Activated effector memory CD4-positive, alpha-beta T cell treated with Interleukin-2 at 50 U/mL for 16 hours (primary cell): ENCODE results near the gene GREM2.

Experiments
- DNase-seq: peaks from one replicate; pipeline ENCODE4 v3.0.0-alpha.2; 2020

The GREM2 gene

DNA sequence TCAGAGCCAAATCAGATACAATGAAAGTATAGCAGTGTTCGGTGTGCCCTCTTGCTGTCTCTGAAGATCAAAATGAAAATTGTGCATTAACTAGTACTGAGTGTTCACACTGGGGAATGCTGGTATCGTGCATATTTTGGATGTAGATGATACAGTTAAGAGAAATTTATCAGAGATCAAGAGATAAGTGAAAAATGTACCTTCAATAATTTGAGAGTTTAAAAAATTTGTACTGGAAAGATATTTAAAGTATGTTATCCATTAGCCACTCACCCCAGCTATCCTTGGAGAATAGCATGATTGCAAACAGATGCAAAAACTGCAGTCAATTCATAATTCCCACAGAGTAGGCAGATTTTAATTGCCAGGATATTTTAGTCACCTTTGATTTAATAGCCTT lies 56.4 kb downstream of the GREM2 start:
- no peak for DNase-seq

DNA sequence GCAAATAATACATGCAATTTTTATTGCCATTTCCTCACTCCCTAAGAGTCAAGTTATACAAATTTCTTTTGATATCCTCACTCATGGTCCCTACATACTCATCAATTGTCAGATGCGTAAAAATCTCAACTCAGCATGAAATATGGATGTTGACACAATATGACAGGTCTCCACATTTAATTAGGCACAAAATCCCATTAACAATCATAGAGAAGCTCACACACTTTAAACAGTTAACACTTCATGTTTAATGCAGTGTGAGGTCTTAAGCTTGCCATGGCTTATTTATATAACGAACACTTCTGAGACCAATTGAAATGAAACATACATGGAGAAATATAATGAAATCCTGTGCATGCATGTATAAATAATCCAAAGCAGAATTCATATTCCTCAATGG lies 58.6 kb downstream of the GREM2 start:
- DNase-seq = no peak

DNA sequence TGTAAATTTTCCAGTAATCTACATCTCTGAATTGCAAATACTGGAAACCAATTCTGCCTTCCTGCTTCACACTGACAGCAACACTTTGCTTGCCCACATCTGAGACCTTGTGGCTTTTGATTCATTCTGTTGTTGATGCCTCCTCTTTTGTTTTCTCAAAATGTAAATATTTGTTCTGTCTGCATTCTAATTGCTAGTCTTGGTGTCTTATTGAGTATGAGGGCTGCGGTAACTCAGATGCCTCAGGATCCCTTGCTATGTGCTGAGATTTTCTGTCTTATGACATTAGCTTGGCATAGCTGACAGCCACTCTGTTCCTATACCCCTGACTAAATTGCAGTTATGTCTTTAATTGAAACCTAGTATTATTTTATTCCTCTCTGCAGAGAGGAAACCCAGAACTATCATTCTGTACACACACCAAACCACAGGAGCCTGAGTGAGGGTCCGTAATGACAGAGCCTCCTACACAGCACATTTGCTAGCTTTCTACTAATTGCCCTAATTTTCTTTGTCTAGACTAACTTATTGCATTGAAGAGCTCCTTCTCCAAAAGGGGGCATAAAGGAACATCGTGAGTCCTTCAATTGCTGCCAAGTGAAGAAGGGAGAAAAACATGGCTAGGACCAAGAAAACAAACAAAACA lies 72.1 kb downstream of the GREM2 start:
- DNase-seq = no peak

DNA sequence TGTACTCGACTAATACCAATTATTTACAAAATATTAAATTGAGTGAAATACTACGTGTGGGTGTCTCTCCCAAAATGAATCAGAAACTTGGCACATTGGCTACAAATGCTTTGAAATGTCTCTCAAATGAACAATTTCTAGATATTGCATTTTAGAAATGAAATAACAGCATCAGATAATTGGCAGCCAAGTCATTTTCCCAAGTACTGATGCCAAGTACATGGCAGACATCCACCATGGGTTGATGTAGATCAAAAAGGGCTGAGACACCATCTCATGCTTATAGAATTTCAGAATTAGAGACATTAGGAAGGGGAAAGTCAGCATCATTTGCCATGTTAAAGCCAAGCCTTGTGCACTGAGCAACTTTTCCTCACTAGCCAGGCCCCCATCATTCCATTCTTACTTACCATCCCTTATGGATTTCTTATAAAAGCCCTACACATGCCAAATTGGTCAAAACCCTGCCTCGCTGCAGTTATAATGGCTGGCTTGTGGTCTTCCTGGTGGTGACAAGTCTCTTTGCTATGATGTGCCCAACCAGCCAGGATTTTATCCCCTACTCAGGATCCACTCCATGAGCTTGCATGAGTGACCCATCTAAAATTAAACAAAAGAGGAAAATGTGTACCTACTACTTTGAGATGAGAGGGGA lies 73.1 kb downstream of the GREM2 start:
- no peak for DNase-seq

DNA sequence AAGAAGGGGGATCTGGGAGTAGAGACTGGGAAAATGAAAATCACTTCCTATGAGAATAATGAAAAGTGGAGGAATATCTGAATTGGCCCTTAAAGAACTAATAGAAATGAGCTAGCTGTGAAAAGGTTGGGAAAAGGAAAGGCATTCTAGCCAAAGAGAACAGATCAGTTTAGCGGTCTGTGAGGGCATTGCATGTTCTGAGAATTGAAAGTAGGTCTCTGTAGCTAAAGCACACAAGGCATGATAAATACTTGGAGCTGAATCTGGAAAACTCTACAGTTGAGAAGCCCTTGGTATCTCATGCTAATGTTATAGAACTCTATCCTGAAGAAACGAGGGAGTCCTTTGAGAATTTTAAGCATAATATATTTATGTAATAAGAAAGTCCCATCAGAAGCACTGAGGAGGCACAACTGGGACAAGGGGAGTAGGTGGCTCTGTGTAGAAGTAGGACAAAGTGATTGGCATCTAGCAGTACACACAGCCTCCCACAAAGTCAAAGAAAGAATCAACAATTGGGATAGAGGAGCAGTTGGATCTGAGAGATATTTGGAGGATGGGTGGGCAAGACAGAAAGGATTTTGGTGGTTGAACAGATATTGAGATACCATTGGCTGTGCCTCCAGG lies 78.7 kb downstream of the GREM2 start:
- DNase-seq = no peak

DNA sequence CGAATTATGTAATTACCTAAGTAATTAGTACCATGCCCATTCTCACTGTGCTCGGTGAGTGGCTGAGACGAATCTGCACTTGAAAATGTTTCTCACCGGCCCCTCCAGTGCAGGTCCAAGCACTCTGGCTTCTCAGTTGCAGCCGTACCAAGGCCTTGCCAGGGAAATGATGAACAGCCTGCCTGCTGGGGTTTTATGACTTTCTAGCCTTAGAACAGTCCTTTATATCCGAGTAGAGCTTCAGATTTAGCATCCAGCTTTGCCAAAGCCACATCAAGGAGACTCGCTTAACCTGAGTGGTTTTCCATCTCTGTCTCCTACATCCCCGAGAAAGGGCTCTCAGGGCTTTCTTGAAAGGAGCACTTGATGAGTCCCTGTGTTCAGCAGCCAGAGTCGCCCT lies 83.4 kb downstream of the GREM2 start:
- DNase-seq = no peak

DNA sequence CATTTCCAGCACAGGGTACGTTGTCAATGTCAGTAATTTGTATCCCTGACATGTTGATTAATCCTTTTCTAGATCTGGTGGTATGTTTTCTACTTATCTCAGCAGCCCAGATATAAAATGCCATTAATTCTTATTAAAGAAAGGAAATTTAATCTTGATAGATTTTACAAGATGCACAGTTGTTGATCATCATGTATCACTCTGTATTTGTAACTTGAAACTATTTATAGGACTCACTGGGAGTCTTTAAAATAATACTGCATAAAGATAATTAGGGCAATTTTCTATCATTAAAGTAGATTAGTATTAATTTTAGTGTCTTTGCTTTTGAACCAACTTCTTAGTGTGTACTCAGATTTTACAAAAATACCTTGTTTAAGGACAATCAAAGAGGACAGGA lies 84.9 kb downstream of the GREM2 start:
- DNase-seq = no peak

DNA sequence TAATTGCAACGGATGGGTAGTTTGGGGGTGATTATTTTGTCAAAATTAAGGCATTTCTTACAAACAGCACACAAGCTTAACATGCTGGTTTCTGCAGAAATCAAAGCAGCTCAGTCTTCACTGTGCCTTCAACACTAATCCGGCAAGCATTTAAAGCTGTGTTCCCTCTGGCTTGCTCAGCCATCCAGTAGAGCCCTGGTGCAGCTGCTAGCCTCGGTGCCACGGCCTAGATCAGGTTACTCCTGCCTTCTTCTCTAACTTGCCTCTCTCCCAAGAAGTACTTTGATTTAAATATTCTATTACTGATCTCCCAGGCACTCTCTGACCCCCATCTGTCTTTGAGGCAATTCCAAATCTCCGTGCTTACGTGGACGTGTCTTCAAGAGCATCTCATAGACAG lies 85.6 kb downstream of the GREM2 start:
- DNase-seq = no peak

DNA sequence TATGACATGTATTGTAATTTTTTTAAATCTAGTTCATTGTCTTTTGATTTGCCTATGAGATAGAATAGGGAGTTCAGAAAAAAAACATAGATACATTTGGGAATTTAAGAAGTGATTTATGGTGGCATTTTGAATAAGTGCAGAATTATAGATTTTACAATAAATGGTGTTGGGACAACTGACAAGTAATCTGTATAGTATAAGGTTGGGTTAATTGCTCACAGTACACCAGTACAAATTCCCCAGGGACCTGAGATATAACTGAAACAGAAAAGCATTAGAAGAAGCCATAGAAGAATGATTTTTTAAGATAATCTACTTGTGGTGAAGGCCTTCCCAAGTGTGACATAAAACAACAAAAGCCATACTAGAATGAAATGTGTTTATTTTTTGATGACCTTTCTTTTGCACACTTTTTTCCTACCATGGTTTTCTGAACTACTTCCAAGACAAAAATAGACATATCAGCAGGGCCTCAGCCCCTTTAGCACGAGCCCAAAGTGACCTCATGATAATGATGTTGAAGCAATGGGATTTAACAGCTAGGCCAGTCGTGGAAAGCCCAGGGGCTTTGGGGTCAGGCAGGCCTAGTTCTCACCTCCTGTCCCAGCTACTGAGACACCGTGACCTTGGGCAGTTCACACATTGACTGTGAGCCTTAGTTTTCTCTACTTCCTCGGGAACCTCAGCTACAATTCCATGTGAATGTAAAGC lies 87.4 kb downstream of the GREM2 start:
- no peak for DNase-seq

DNA sequence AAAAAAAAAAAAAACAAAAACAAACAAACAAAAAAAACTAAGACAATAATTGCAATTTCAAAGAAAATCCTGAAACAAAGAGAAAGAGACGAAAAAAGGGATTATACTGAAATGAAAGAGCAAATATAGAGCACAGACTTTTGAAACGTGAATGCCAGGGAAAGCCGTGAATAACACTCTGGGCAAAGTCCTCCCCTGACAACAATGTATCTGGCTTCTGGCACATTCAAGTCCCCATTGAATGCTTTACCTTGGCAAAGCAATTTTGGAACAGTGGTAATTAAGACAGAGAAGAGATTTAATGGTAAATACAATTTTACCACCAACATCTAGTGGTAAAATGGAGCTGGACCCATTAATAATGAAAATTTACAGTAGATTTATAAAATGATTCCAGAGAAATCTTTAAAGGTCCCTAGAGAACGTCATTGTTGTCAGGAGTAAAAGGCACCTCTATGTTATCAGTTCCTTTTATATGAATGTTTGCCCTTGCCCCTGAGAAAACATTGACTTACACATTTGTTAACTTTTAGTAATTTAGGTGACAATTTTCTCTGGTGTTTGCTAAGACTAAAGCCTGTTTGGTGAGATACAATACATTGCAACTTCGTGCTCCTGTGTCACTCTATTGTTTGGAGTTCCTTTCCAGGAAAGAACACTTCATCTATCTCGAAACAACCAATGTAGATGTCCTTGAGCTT lies 89.7 kb downstream of the GREM2 start:
- DNase-seq = no peak

DNA sequence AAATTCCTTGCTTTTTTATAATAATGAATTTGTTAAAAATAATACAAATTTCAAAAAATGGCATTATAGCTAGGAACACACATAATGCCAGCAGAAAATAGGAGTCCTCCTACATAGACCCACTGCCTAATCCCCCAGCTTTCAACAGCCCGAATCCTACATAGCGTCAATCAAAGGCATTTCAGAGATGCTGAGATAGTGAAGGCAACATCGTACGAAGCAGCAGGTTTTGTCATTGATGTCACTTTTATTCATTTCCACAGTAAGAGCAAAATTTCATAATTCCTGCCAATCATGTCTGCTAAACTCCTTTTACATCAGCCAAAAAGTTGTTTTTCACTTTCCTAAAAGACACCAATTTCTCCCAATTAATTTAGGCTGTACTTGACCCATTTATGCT lies 94.1 kb downstream of the GREM2 start:
- DNase-seq = no peak

DNA sequence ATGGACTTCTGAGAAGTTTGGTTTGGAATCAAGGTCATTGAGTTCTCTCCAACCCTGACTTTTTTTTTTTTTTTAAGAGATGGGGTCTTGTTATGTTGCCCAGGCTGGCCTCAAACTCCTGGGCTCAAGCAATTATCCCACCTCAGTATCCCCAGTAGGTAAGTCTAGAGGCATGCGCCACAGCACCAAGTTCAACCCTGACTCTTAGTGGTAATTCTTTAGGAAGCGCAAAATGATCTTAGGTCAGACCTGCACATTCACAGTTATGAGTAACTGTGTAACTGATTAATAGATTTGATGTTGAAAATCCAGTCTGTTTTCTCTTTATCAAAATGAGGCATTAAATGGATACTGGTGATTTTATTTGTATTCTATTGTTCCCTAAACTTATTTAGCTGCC lies 95.9 kb downstream of the GREM2 start:
- DNase-seq = no peak

DNA sequence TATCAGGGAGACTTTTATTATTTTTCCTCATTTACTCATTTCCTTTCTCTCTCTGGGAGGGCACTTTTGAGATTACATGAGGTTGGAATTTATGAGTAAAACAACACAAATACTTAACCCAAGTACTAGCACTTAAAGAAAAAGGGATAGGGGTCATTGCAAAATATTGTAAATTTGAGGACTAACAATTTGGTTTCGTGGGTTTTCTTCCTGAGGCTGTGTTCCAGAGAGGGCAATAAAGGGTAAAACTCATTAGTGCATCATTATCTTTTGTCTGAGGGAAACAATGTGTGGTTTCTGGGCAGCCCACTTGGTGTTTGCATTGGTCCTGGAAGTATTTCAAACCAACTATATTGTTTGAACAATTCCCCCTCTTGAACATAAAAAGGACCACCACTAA lies 96.5 kb downstream of the GREM2 start:
- no peak for DNase-seq

DNA sequence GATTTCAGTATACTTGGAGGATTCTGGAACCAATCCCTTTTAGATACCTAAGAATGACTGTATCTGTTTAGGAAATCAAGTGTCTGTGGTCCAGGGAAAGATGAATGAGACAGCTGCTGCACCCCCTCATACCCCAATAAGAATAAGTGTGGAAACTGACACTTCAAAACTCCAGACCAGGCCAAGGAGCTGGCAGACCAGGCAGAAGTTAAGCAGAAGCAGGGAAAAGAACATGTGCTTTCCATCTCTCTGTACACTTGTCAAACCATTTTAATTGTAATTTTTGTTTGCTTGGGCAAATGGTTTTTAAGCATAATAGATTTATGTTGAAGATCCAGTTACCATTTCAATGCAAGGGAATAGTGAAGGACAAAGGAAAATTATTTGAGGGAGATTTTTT lies 100.2 kb downstream of the GREM2 start:
- DNase-seq = no peak

DNA sequence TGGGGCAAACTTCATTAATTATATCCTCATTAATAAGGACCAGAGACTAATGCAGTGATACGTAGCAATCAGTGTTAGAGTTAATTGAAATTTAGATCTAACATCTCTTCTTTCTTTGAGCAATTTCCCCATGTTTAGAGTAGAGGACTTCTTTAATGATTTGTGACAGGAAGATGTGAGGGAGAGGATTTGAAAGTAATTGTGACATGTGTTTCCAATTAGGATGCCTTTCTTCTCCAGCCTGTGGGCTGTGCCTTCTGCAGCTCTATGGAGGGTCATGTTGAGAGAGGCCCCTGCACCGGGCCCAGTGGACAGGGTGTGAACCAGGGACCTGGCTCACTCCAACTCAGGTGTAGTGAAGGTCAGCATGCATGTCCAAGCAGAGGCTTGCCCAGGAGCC lies 103.0 kb downstream of the GREM2 start:
- no peak for DNase-seq

DNA sequence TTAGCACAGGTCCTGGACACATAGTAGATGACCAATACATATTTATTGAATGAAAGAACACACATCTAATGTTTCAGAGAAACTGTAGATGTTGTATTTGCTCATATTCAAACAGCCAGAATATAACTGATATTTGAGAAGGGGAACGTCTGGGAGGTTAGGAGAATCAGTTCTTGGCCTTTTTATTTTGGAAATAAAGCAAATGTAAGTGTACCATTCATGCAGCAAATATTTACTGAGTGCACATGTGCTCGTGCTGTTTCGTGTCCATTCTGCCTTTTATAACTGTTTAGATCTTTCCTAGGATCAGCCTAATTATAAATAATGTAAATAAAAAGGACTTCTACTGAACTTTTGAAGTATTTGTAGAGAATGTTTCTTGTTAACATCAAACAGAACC lies 103.8 kb downstream of the GREM2 start:
- no peak for DNase-seq

DNA sequence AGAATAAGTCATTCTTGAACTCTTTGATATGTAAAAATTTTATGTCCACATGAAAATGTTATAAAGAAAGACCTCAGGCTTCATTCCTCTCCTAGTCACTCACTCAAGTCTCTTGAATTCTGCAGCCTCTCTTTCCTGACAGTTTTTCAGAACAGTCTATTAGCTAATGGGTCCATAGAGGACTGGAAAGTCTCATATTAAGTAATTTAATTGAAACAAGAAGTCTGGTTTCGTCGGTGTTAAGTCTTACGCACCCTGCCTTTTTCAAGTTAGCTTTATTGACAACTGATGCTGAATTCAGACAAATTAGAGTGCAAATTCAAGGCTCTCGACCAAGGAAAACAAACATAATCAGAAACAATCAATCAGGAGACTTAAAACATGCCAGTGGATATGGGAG lies 105.8 kb downstream of the GREM2 start:
- DNase-seq = no peak

DNA sequence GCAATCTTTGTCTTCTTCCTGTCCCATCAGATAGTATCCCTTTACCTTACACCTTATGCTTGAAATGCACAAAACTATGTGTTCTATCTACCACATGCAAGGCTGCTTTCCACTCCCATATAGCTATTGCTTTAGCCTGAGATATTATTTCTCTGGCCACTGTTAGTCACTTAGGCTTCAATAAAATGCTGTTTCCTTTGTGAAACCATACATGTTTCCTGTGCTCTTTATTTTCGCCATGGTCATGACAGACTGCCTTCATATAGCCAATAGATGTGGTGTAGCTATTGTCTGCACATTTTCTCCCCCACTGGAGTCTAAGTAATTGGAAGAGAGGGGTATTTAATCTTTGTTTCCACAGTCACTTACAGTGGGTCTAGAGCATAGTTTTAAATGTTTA lies 108.4 kb downstream of the GREM2 start:
- no peak for DNase-seq

DNA sequence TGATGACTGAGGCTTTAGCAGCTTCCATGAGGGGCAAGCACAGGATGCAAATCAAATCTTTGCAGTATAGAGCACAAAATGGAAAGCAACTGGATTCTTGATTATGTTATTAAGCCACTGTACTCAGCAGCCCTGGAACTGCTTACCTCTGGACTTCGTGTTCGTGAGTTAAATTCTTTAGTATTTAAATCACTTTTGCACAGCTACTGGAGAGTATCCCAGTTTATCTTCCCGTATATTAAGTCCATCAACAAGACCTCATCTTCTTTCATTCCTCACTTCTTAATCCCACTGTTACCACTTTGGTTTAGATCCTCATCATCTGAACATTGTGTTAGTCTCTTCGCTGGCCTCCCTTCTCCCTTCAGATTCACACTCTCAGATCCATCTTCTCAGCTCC lies 108.9 kb downstream of the GREM2 start:
- DNase-seq = no peak

DNA sequence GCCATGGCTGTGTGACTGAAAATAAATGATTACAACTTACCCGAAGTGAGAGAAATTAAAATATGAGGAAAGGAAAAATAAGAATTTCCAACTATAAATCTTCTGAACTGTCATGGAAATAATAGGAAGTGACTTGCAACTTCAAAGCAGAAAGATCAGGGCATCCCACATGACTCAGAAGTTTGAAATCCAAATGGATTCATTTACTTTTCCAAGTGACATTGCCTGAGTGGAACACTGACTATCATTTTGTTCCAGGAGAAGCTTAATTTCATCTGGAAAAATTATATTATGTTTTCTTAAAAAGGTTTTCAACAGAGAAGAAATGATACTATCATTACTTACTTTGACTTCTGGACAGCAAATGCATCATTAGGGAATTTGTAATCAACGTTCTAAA lies 110.8 kb downstream of the GREM2 start:
- no peak for DNase-seq

DNA sequence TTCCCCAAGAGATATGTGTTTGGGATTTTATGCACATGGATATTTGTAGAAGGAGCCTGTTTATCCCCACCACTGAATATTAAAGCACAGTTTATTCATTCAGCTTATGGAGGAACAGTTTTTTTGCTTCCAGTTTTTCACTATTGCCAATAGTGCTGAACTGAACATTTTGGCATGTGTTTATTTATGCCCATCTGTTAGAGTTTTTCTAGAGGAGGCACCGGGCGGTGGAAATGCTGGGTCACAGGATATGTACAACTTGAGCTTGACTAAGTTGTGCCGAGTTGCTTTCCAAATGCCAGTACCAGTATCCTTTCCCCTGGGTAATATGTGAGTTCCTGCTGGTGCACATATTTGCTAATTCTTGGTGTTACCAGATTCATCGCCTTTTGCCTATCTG lies 111.3 kb downstream of the GREM2 start:
- no peak for DNase-seq

DNA sequence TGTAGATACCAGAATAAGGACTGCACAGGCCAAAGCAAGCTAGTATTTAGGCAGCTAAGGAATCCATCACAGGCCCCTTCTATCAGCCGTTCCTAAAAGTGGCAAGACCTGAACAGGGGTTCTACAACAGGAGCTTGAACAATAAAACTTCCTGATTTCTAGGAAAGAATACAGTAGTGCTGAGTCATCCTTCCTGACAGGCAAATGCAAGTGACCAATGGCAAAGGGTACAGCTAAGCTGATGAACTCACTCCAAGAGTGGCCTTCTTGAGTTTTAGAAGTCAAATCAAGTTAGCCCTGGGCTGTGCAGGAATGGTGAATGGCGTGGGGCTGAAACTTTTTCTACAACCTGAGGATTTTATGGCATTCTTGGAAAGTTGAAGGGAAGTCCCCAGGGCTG lies 112.9 kb downstream of the GREM2 start:
- no peak for DNase-seq

DNA sequence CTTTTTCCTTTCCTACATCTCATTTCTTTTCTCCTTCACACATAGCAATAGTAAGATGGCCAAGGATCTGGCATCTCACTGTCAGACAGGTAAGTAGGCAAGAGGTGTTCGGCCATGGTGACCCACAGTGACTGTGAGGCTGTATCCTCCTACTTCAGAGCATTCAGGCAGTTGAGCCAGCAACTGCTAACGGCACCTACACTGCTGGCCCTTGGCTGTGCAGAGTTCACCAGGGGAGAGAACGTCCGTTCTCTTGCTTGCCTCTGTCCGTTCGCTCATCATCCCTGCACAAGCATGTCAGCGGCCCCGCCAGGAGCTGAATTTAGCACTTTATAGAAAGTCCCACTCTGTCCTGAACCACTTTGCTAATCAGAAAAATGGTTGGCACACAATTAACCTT lies 113.6 kb downstream of the GREM2 start:
- DNase-seq = no peak

DNA sequence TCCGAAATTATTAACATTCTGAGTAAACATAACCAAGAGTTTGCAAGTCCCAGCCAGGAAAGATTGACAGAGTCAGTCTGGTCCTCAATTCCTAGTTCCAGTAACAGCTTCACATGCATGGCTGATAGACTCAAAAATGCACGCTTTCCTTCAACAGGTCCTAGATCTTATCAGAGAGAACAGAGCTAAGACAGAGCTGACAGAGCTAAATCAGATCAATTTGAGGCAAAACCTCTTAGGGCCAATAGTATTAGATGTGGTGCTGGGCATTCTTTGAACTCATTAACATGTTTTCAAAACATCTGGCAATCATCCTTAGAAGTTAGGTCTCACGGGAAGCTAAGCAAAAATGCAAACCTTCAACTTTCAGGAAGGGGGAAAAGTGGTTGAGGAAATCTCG lies 114.0 kb downstream of the GREM2 start:
- no peak for DNase-seq
